ENCODE measurements around the gene CXCL8. TPM values are rescaled to one million over a fixed set of nuclear protein-coding genes. Genes with fewer than 3 reads are reported as not detected.

CXCL8 gene
- polyA plus RNA-seq, 10 donors, result 2.1 to 11.9 (median 4.3) TPM

Other genes with a start within 250 kb of the CXCL8 start
- under 1 TPM in 8 of 10 donors, not detected in 2; 0.04 to 0.49 (median 0.19) TPM for gene RASSF6, start 120.1 kb upstream of the CXCL8 start, polyA plus RNA-seq (ENCODE audit: insufficient read length in 10 of 10)
- gene CXCL6, start 96.1 kb downstream of the CXCL8 start, polyA plus RNA-seq (ENCODE audit: insufficient read length in 10 of 10), result under 1 TPM in 5 of 10 donors, not detected in 5; 0.08 to 0.34 (median 0.30) TPM
- gene PF4V1, start 112.7 kb downstream of the CXCL8 start, polyA plus RNA-seq (ENCODE audit: insufficient read length in 10 of 10), result not detected
- gene CXCL1, start 128.8 kb downstream of the CXCL8 start, polyA plus RNA-seq (ENCODE audit: insufficient read length in 10 of 10), result 1 to 10 TPM in 1 of 10 donors, under 1 TPM in 7, not detected in 2; 0.31 to 1.4 (median 0.53) TPM
- 1 to 10 TPM in 7 of 10 donors, under 1 TPM in 3; 0.77 to 2.8 (median 1.5) TPM for gene PF4, start 241.5 kb downstream of the CXCL8 start, polyA plus RNA-seq (ENCODE audit: insufficient read length in 10 of 10)
- gene PPBP, start 247.6 kb downstream of the CXCL8 start, polyA plus RNA-seq (ENCODE audit: insufficient read length in 10 of 10), result 1 to 10 TPM; 2.4 to 6.3 (median 3.5) TPM